Type B pancreatic cell (in vitro differentiated cells): Measurements from ENCODE around the gene FLNB. TPM values are rescaled to one million over a fixed set of nuclear protein-coding genes. Genes with fewer than 3 reads are reported as not detected.
A peak's percentile ranks its signal among the peaks of the same experiment; 100 is the strongest.

Experiments
- DNase-seq: peaks from one replicate; pipeline ENCODE4 v3.0.0; 2021; ENCODE audit warnings: mixed read lengths; ENCODE audit not compliant: unreplicated experiment; ENCODE audit errors: extremely low spot score
- H3K27ac Mint-ChIP-seq: 2 replicates; pipeline ENCODE4 v1.8.0; 2021; ENCODE audit warnings: mild to moderate bottlenecking, mixed read lengths
- H3K27me3 Mint-ChIP-seq: 2 replicates; pipeline ENCODE4 v1.8.0; 2021; ENCODE audit warnings: mixed read lengths
- H3K36me3 Mint-ChIP-seq: 2 replicates; pipeline ENCODE4 v1.8.0; 2021; ENCODE audit warnings: mixed read lengths
- H3K4me1 Mint-ChIP-seq: one replicate; pipeline ENCODE4 v1.8.0; 2021; ENCODE audit warnings: mixed read lengths; ENCODE audit not compliant: unreplicated experiment
- H3K4me3 Mint-ChIP-seq: 2 replicates; pipeline ENCODE4 v1.8.0; 2021; ENCODE audit warnings: mild to moderate bottlenecking, mixed read lengths
- H3K9me3 Mint-ChIP-seq: 2 replicates; pipeline ENCODE4 v1.8.0; 2021; ENCODE audit warnings: mixed read lengths
- total RNA-seq: library from RNA; stranded (reverse); gene quantifications from 2 replicates; pipeline ENCODE4 v1.2.1, GENCODE V29; 2021; ENCODE audit warnings: low replicate concordance
- TF ChIP-seq, protein P1 (sequence below): fragments of 200-600 bp; sonication (generic); conservative IDR thresholded peaks from 2 replicates; pipeline ENCODE4 v1.5.0; 2021; ENCODE audit warnings: antibody characterized with exemption, mild to moderate bottlenecking

Gene FLNB
- total RNA-seq, 1 donor from 2014 or later: 204 TPM

DNA sequence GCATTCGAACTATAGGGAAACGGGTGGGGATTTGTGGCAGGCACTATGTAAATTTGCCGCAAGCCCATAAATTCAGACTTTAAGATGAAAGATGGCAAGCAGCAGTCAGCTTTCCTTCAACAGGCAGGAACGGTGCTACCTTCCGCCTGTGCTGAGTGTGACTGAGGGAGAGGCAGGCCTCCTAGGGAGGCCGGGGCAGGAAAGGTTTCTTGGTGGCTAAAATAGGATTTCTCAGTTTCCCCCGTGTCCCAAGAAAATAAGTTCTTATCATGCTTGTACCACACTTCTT, 12.5 kb downstream of the FLNB start:
- H3K27me3 Mint-ChIP-seq: no peaks in the 10 kb centered on the region
- peak overlapping the region; percentile 96 for H3K27ac Mint-ChIP-seq
- H3K4me3 Mint-ChIP-seq: peak overlapping the region; percentile 53
- peaks cover 58% of the 10 kb centered on the region for H3K4me1 Mint-ChIP-seq
- H3K9me3 Mint-ChIP-seq: no peaks in the 10 kb centered on the region
- H3K36me3 Mint-ChIP-seq: peaks cover 9% of the 10 kb centered on the region
- TF ChIP-seq, protein P1, sequence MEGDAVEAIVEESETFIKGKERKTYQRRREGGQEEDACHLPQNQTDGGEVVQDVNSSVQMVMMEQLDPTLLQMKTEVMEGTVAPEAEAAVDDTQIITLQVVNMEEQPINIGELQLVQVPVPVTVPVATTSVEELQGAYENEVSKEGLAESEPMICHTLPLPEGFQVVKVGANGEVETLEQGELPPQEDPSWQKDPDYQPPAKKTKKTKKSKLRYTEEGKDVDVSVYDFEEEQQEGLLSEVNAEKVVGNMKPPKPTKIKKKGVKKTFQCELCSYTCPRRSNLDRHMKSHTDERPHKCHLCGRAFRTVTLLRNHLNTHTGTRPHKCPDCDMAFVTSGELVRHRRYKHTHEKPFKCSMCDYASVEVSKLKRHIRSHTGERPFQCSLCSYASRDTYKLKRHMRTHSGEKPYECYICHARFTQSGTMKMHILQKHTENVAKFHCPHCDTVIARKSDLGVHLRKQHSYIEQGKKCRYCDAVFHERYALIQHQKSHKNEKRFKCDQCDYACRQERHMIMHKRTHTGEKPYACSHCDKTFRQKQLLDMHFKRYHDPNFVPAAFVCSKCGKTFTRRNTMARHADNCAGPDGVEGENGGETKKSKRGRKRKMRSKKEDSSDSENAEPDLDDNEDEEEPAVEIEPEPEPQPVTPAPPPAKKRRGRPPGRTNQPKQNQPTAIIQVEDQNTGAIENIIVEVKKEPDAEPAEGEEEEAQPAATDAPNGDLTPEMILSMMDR: no peak
- no peak for DNase-seq

DNA sequence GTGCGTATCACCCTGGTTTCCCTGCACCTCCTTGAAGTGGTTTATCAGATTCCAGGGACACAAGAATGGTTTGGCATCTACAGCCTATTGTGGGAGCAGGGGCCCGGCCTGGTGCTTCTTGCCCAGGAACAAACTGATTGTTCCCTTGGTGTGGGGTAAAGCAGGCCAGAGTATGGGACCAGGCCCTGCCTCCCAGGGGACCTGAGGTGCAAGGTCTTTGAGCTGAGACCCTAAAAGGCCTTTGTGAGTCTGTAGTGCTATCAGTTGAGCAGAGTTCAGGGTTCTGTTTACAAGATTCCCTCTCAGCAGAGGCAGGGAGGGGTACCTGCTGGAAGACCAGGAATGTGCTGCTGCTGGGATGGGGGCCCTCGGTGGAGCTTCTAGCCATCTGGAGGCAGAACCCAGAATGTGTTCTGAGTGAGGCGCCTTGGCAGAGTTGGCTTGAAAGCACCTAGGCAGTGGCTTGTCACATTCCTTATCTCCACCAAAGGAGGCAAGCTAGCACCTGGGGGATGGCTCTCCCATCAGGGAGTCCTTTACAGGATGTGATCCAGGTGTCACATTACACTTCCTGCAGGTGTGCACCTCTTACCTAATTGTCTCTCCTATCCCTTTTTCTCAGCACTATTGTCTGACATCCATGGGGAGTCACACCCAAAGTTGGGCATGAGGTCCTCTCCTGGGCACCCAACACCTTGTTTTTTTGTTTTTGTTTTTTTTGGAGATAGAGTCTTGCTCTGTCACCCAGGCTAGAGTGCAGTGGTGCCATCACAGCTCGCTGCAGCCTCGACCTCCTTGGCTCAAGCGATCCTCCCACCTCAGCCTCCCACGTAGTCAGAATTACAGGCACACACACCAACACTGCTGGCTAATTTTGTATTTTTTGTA, 13.1 kb downstream of the FLNB start:
- Mint-ChIP-seq H3K4me1 (peaks cover 62% of the 10 kb centered on the region), H3K4me3 (peak overlapping the region; percentile 53), H3K27ac (peak overlapping the region; percentile 96), H3K27me3 (no peaks in the 10 kb centered on the region), H3K36me3 (peaks cover 9% of the 10 kb centered on the region), H3K9me3 (no peaks in the 10 kb centered on the region)
- TF ChIP-seq, protein P1: no peak
- no peak for DNase-seq

DNA sequence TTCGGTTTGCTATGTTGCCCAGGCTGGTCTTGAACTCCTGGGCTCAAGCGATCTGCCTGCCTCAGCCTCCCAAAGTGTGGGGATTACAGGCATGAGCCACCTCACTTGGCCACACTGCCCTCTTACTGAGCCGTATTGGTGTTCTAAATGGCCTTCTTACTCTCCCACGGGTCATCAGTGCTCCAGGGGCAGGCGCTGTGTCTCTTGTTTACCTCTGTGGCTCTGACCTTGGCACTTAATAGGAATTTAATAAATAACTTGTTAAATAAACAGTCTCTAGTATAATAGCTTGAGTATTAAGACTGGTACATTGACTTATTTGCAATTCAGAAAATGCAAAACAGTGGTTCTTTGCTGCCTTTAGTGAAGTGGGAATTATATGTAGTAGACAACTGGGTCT, 13.7 kb downstream of the FLNB start:
- TF ChIP-seq, protein P1: no peak
- no peaks in the 10 kb centered on the region for H3K27me3 Mint-ChIP-seq
- peaks cover 4% of the 10 kb centered on the region for H3K36me3 Mint-ChIP-seq
- H3K27ac Mint-ChIP-seq: peak overlapping the region; percentile 69
- H3K4me1 Mint-ChIP-seq: peaks cover 62% of the 10 kb centered on the region
- no peaks in the 10 kb centered on the region for H3K9me3 Mint-ChIP-seq
- H3K4me3 Mint-ChIP-seq: no peak overlapping the region
- DNase-seq: no peak

DNA sequence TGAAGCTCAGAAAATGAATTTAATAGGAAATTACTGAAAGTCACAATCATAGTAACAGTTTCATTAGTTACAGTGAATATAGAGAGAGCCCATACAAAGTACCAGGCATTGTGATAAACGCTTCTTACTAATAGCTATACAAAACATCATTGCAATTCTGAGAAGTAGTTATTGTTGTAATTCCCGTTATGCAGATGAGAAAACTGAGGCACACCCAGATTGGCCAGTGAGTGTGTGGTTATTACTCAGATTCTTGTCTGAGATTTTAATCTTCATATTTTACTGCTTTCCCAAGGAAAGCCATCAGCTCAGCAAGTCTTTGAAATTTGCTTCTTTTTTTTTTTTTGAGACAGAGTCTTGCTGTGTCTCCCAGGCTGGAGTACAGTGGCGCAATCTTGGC, 14.3 kb downstream of the FLNB start:
- Mint-ChIP-seq H3K9me3 (no peaks in the 10 kb centered on the region), H3K27me3 (no peaks in the 10 kb centered on the region), H3K27ac (peak overlapping the region; percentile 69), H3K4me3 (no peak overlapping the region), H3K4me1 (peaks cover 62% of the 10 kb centered on the region), H3K36me3 (peaks cover 4% of the 10 kb centered on the region)
- no peak for DNase-seq
- TF ChIP-seq, protein P1: no peak

DNA sequence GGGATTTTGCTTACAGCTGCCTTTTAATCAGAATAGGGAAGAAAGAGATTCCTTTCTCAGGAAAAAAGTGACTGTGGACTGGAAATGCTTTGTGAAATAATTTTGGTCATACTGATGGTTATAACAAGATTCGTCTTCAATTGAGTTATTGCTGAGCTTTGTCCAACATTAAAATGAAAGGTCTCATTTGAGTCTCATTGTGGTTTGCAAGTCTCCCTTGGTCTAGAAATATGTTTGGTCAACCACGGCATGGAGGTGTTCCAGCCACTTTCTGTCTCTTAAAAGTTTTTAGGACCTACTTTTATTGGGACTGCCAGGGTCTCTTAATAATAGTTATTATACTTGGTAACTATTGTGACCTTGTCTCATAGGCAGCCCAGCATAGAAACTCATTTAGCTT, 15.3 kb downstream of the FLNB start:
- Mint-ChIP-seq H3K27ac (peak overlapping the region; percentile 62), H3K27me3 (no peaks in the 10 kb centered on the region), H3K9me3 (no peaks in the 10 kb centered on the region), H3K36me3 (peaks cover 6% of the 10 kb centered on the region), H3K4me3 (no peak overlapping the region), H3K4me1 (peaks cover 65% of the 10 kb centered on the region)
- no peak for DNase-seq
- TF ChIP-seq, protein P1: no peak
